GM21423 (cell line): Measurements from ENCODE around the gene SUDS3.
"Not testable (repeated sequence)": the region's sequence is repeated elsewhere in the genome, so short reads cannot be mapped to it uniquely, and the experiment has no call there.

Experiments used
- ATAC-seq: cut with Tn5 transposase; IDR thresholded peaks from one replicate; pipeline ENCODE4 v1.9.1; 2021; ENCODE audit warnings: mild to moderate bottlenecking, moderate library complexity; ENCODE audit not compliant: unreplicated experiment

SUDS3 gene

GRCh38 chr12:118391424-118391823 is 15.1 kb downstream of the SUDS3 start:
- ATAC-seq: no peak

GRCh38 chr12:118391836-118392235 is 15.5 kb downstream of the SUDS3 start:
- no peak for ATAC-seq

- no peak for ATAC-seq
These were observed 21.5 kb downstream of the SUDS3 start for GRCh38 chr12:118397708-118398440.

- no peak for ATAC-seq
These were observed 22.2 kb downstream of the SUDS3 start for GRCh38 chr12:118398524-118398923.

GRCh38 chr12:118398940-118399339 is 22.6 kb downstream of the SUDS3 start:
- no peak for ATAC-seq

- ATAC-seq: no peak
These were observed 25.9 kb downstream of the SUDS3 start for GRCh38 chr12:118402251-118402650.

GRCh38 chr12:118404876-118405521 is 28.6 kb downstream of the SUDS3 start:
- peak; percentile 49 for ATAC-seq

GRCh38 chr12:118408241-118408640 is 31.9 kb downstream of the SUDS3 start:
- not testable (repeated sequence) for ATAC-seq

- no peak for ATAC-seq
These were observed 33.5 kb downstream of the SUDS3 start for GRCh38 chr12:118409834-118410233.

GRCh38 chr12:118417942-118418341 is 41.6 kb downstream of the SUDS3 start:
- ATAC-seq: no peak

- no peak for ATAC-seq
These were observed 42.2 kb downstream of the SUDS3 start for GRCh38 chr12:118418385-118419057.

GRCh38 chr12:118420673-118421072 is 44.3 kb downstream of the SUDS3 start:
- ATAC-seq: no peak

- no peak for ATAC-seq
These were observed 48.5 kb downstream of the SUDS3 start for GRCh38 chr12:118424884-118425283.

GRCh38 chr12:118425364-118425763 is 49.0 kb downstream of the SUDS3 start:
- no peak for ATAC-seq

- no peak for ATAC-seq
These were observed 51.5 kb downstream of the SUDS3 start for GRCh38 chr12:118427819-118428218.

- no peak for ATAC-seq
These were observed 52.3 kb downstream of the SUDS3 start for GRCh38 chr12:118428643-118429042.

GRCh38 chr12:118429688-118430383 is 53.5 kb downstream of the SUDS3 start:
- ATAC-seq: no peak

- no peak for ATAC-seq
These were observed 54.2 kb downstream of the SUDS3 start for GRCh38 chr12:118430516-118430915.

GRCh38 chr12:118432812-118433545 is 56.6 kb downstream of the SUDS3 start:
- no peak for ATAC-seq

GRCh38 chr12:118436002-118436730 is 59.8 kb downstream of the SUDS3 start:
- no peak for ATAC-seq
